Spinal cord (tissue), 10 donors: ENCODE data around the gene NEDD4L. TPM values are rescaled to one million over a fixed set of nuclear protein-coding genes. Genes with fewer than 3 reads are reported as not detected.

Source experiments
- DNase-seq, 6 donors: peaks; one replicate each; pipeline versions ENCODE4 v3.0.0 to v3.0.0-alpha.2; 2013 to 2015; ENCODE audit warnings: low spot score in 6 of 6, low read depth in 4 of 6
- H3K27ac ChIP-seq: one replicate; pipeline ENCODE4 v1.5.1; 2013; ENCODE audit warnings: low read depth, low read length, control low read depth
- H3K27me3 ChIP-seq: one replicate; pipeline ENCODE4 v1.6.1; 2013; ENCODE audit warnings: low read length; ENCODE audit not compliant: control insufficient read depth, insufficient read depth
- H3K36me3 ChIP-seq: one replicate; pipeline ENCODE4 v1.6.1; 2013; ENCODE audit warnings: low read length; ENCODE audit not compliant: control insufficient read depth, insufficient read depth
- H3K4me1 ChIP-seq: one replicate; pipeline ENCODE4 v1.6.1; 2013; ENCODE audit warnings: low read length; ENCODE audit not compliant: control insufficient read depth, insufficient read depth
- H3K4me3 ChIP-seq: one replicate; pipeline ENCODE4 v1.5.1; 2013; ENCODE audit warnings: low read depth, low read length, control low read depth
- H3K9me3 ChIP-seq: one replicate; pipeline ENCODE4 v1.6.1; 2013; ENCODE audit warnings: low read length; ENCODE audit not compliant: control insufficient read depth, insufficient read depth
- WGBS: methylation state at CpG from one replicate; pipeline ENCODE4 v1.1.5; 2013; ENCODE audit warnings: missing lambda C conversion rate; ENCODE audit not compliant: insufficient coverage; 5-methylcytosine and 5-hydroxymethylcytosine counted together
- polyA plus RNA-seq, 2 donors: library from polyadenylated mRNA; unstranded; fragments of 120-200 nt; gene quantifications; one replicate each; pipeline ENCODE4 v1.2.1, GENCODE V29; 2013; ENCODE audit not compliant: insufficient read length in 2 of 2
- total RNA-seq, 2 donors: library from RNA; depleted of rRNA in 1 of 2; stranded (reverse); fragments of 120-200 nt in 1 of 2; fragments of >200 nt in 1 of 2; gene quantifications; one replicate each; pipeline versions ENCODE4 v1.2.3 to v1.2.4, GENCODE V29; 2013 to 2014
- donor health status: healthy.

The NEDD4L gene
- total and polyA plus RNA-seq, 4 donors = 33.8 to 51.7 (median 49.7) TPM

- DNase-seq = no peak
- Histone ChIP-seq H3K27ac (no peak overlapping the region), H3K27me3 (no peaks in the 10 kb centered on the region), H3K4me1 (no peaks in the 10 kb centered on the region), H3K36me3 (no peaks in the 10 kb centered on the region), H3K9me3 (no peaks in the 10 kb centered on the region), H3K4me3 (no peak overlapping the region)
- WGBS = 98% methylated on average over 5 of the region's 7 CpGs
These were observed 18.8 kb upstream of the NEDD4L start for GRCh38 chr18:58025205-58025604.

GRCh38 chr18:58025733-58026132, 18.3 kb upstream of the NEDD4L start:
- no peak for DNase-seq
- H3K4me1 ChIP-seq = no peaks in the 10 kb centered on the region
- H3K9me3 ChIP-seq = no peaks in the 10 kb centered on the region
- no peaks in the 10 kb centered on the region for H3K27me3 ChIP-seq
- WGBS = no CpG with 5 or more reads among the region's 2 CpGs
- no peak overlapping the region for H3K27ac ChIP-seq
- H3K4me3 ChIP-seq = no peak overlapping the region
- H3K36me3 ChIP-seq = no peaks in the 10 kb centered on the region

GRCh38 chr18:58026395-58026794, 17.6 kb upstream of the NEDD4L start:
- 40% methylated on average over 1 of the region's 3 CpGs for WGBS
- no peak overlapping the region for H3K27ac ChIP-seq
- no peaks in the 10 kb centered on the region for H3K27me3 ChIP-seq
- no peak overlapping the region for H3K4me3 ChIP-seq
- no peaks in the 10 kb centered on the region for H3K9me3 ChIP-seq
- no peaks in the 10 kb centered on the region for H3K36me3 ChIP-seq
- H3K4me1 ChIP-seq = no peaks in the 10 kb centered on the region
- no peak for DNase-seq

- DNase-seq = no peak
- H3K27me3 ChIP-seq = no peaks in the 10 kb centered on the region
- no CpG with 5 or more reads among the region's 2 CpGs for WGBS
- H3K36me3 ChIP-seq = no peaks in the 10 kb centered on the region
- no peak overlapping the region for H3K4me3 ChIP-seq
- no peaks in the 10 kb centered on the region for H3K4me1 ChIP-seq
- H3K9me3 ChIP-seq = no peaks in the 10 kb centered on the region
- no peak overlapping the region for H3K27ac ChIP-seq
These were observed 17.2 kb upstream of the NEDD4L start for GRCh38 chr18:58026857-58027256.

- Histone ChIP-seq H3K4me1 (no peaks in the 10 kb centered on the region), H3K27me3 (no peaks in the 10 kb centered on the region), H3K4me3 (no peak overlapping the region), H3K9me3 (no peaks in the 10 kb centered on the region), H3K36me3 (no peaks in the 10 kb centered on the region), H3K27ac (no peak overlapping the region)
- WGBS = 86% methylated on average over 1 of the region's 3 CpGs
- no peak for DNase-seq
These were observed 16.7 kb upstream of the NEDD4L start for GRCh38 chr18:58027341-58027740.

GRCh38 chr18:58028109-58028784, 15.8 kb upstream of the NEDD4L start:
- Histone ChIP-seq H3K36me3 (no peaks in the 10 kb centered on the region), H3K27ac (no peak overlapping the region), H3K4me3 (no peak overlapping the region), H3K27me3 (no peaks in the 10 kb centered on the region), H3K9me3 (no peaks in the 10 kb centered on the region), H3K4me1 (no peaks in the 10 kb centered on the region)
- DNase-seq = no peak
- WGBS = 100% methylated on average over 3 of the region's 4 CpGs

- Histone ChIP-seq H3K9me3 (no peaks in the 10 kb centered on the region), H3K36me3 (no peaks in the 10 kb centered on the region), H3K4me3 (no peak overlapping the region), H3K27ac (no peak overlapping the region), H3K27me3 (no peaks in the 10 kb centered on the region), H3K4me1 (no peaks in the 10 kb centered on the region)
- WGBS = 54% methylated on average over 3 of the region's 4 CpGs
- peak in 1 of 6 donors; percentile 51 for DNase-seq
These were observed 11.8 kb upstream of the NEDD4L start for GRCh38 chr18:58032233-58032632.

- no peaks in the 10 kb centered on the region for H3K4me1 ChIP-seq
These were observed 10.8 kb upstream of the NEDD4L start for GRCh38 chr18:58033216-58033615.

GRCh38 chr18:58034370-58034769, 9.7 kb upstream of the NEDD4L start:
- no peak for DNase-seq
- no peaks in the 10 kb centered on the region for H3K36me3 ChIP-seq
- no peaks in the 10 kb centered on the region for H3K27me3 ChIP-seq
- no peak overlapping the region for H3K27ac ChIP-seq
- no peak overlapping the region for H3K4me3 ChIP-seq
- no peaks in the 10 kb centered on the region for H3K9me3 ChIP-seq
- no CpG with 5 or more reads among the region's 2 CpGs for WGBS
- no peaks in the 10 kb centered on the region for H3K4me1 ChIP-seq

More at GRCh38 chr18:58033216-58033615, 10.8 kb upstream of the NEDD4L start:
- Histone ChIP-seq H3K36me3 (no peaks in the 10 kb centered on the region), H3K9me3 (no peaks in the 10 kb centered on the region), H3K27ac (no peak overlapping the region), H3K4me3 (no peak overlapping the region), H3K27me3 (no peaks in the 10 kb centered on the region)
- no peak for DNase-seq
- no CpG with 5 or more reads among the region's 3 CpGs for WGBS

GRCh38 chr18:58037163-58037562, 6.9 kb upstream of the NEDD4L start:
- no peaks in the 10 kb centered on the region for H3K36me3 ChIP-seq
- H3K9me3 ChIP-seq = no peaks in the 10 kb centered on the region
- no peaks in the 10 kb centered on the region for H3K4me1 ChIP-seq
- H3K4me3 ChIP-seq = no peak overlapping the region
- DNase-seq = no peak
- no peak overlapping the region for H3K27ac ChIP-seq
- no peaks in the 10 kb centered on the region for H3K27me3 ChIP-seq
